HEK293 (cell line): ENCODE measurements around the gene SCFD2.
"Not testable (repeated sequence)": the region's sequence is repeated elsewhere in the genome, so short reads cannot be mapped to it uniquely, and the experiment has no call there.

Experiments used
- CTCF ChIA-PET: fragments of 350-600 bp; formaldehyde crosslinking; extraction: SDS; loops from one replicate; lab custom pipeline; 2021; ENCODE audit warnings: antibody characterized with exemption; lab: Yijun Ruan, JAX
- POLR2A ChIA-PET: fragments of 300-600 bp; formaldehyde crosslinking; extraction: SDS; loops from one replicate; lab custom pipeline; 2020; ENCODE audit warnings: antibody characterized with exemption, inconsistent platforms; lab: Yijun Ruan, JAX
- H3K27ac ChIP-seq: fragments of 200-500 bp; sonication (Bioruptor generic); 2 replicates; pipeline ENCODE4 v1.5.1; 2014; ENCODE audit warnings: low read depth, low read length, control low read depth, inconsistent platforms; ENCODE audit errors: extremely low read depth
- H3K36me3 ChIP-seq, 2 experiments: fragments of 200-500 bp in 1 of 2; sonication (Bioruptor generic) in 1 of 2; 1 replicate in 1 of 2; 2 replicates in 1 of 2; pipeline ENCODE4 v1.5.1; 2014 to 2017; ENCODE audit warnings: inconsistent platforms in 2 of 2, low read length in 2 of 2; ENCODE audit not compliant: control insufficient read depth in 2 of 2, insufficient read depth in 1 of 2
- H3K4me1 ChIP-seq: fragments of 200-500 bp; sonication (Bioruptor generic); 2 replicates; pipeline ENCODE4 v1.5.1; 2014; ENCODE audit warnings: mild to moderate bottlenecking, low read length, inconsistent platforms; ENCODE audit not compliant: control insufficient read depth, insufficient read depth
- H3K4me3 ChIP-seq: 2 replicates; pipeline ENCODE4 v1.5.1; 2011; ENCODE audit warnings: low read depth, mild to moderate bottlenecking, control low read depth, low read length, moderate library complexity
- H3K9me3 ChIP-seq: fragments of 200-500 bp; sonication (Bioruptor generic); 2 replicates; pipeline ENCODE4 v1.5.1; 2014; ENCODE audit warnings: low read depth, low read length, inconsistent platforms; ENCODE audit not compliant: control insufficient read depth, insufficient read depth
- KLF10 ChIP-seq: fragments of 450-650 bp; IDR thresholded peaks from 2 replicates; pipeline ENCODE4 v1.5.1; 2018; ENCODE audit warnings: missing biosample characterization, mild to moderate bottlenecking, missing genetic modification characterization
- KLF7 ChIP-seq: fragments of 450-650 bp; formaldehyde crosslinking; IDR thresholded peaks from 2 replicates; pipeline ENCODE4 v1.5.1; 2016; ENCODE audit warnings: missing biosample characterization, missing genetic modification characterization, borderline replicate concordance
- KLF8 ChIP-seq: fragments of 450-650 bp; formaldehyde crosslinking; IDR thresholded peaks from 2 replicates; pipeline ENCODE4 v1.5.1; 2016; ENCODE audit warnings: missing biosample characterization, missing genetic modification characterization
- MZF1 ChIP-seq: fragments of 450-650 bp; formaldehyde crosslinking; IDR thresholded peaks from 2 replicates; pipeline ENCODE4 v1.5.1; 2017; ENCODE audit warnings: missing biosample characterization, missing genetic modification characterization, borderline replicate concordance
- PRDM1 ChIP-seq: fragments of 450-650 bp; formaldehyde crosslinking; IDR thresholded peaks from 2 replicates; pipeline ENCODE4; 2016; ENCODE audit warnings: missing biosample characterization, missing genetic modification characterization
- PRDM10 ChIP-seq: fragments of 450-650 bp; formaldehyde crosslinking; IDR thresholded peaks from 2 replicates; pipeline ENCODE4 v1.5.1; 2016; ENCODE audit warnings: missing biosample characterization, missing genetic modification characterization
- ZBTB6 ChIP-seq: fragments of 450-650 bp; formaldehyde crosslinking; IDR thresholded peaks from 2 replicates; pipeline ENCODE4 v1.5.1; 2017; ENCODE audit warnings: missing biosample characterization, missing genetic modification characterization
- ZIC2 ChIP-seq: fragments of 450-650 bp; formaldehyde crosslinking; IDR thresholded peaks from 2 replicates; pipeline ENCODE4 v1.5.1; 2016; ENCODE audit warnings: missing biosample characterization, missing genetic modification characterization
- ZNF121 ChIP-seq: fragments of 450-650 bp; formaldehyde crosslinking; IDR thresholded peaks from 2 replicates; pipeline ENCODE4 v1.5.1; 2016; ENCODE audit warnings: missing biosample characterization, missing genetic modification characterization
- ZNF146 ChIP-seq: fragments of 450-650 bp; formaldehyde crosslinking; IDR thresholded peaks from 2 replicates; pipeline ENCODE4 v1.5.1; 2016; ENCODE audit warnings: missing biosample characterization, missing genetic modification characterization
- ZNF510 ChIP-seq: fragments of 450-650 bp; formaldehyde crosslinking; IDR thresholded peaks from 2 replicates; pipeline ENCODE4 v1.5.1; 2018; ENCODE audit warnings: mild to moderate bottlenecking, missing genetic modification characterization, missing biosample characterization; ENCODE audit not compliant: insufficient replicate concordance
- ZNF514 ChIP-seq: fragments of 450-650 bp; formaldehyde crosslinking; IDR thresholded peaks from 2 replicates; pipeline ENCODE4 v1.5.1; 2016; ENCODE audit warnings: missing biosample characterization, missing genetic modification characterization
- ZNF521 ChIP-seq: fragments of 450-650 bp; formaldehyde crosslinking; IDR thresholded peaks from 2 replicates; pipeline ENCODE4 v1.5.1; 2017; ENCODE audit warnings: missing biosample characterization, mild to moderate bottlenecking, missing genetic modification characterization
- ZNF629 ChIP-seq: fragments of 450-650 bp; formaldehyde crosslinking; IDR thresholded peaks from 2 replicates; pipeline ENCODE4 v1.5.1; 2017; ENCODE audit warnings: missing biosample characterization, missing genetic modification characterization

SCFD2 gene

GRCh38 chr4:53219148-53219547 lies 146.7 kb downstream of the SCFD2 start:
- H3K36me3 ChIP-seq, CTCF ChIA-PET, H3K9me3 ChIP-seq, H3K4me3 ChIP-seq, POLR2A ChIA-PET, H3K4me1 ChIP-seq, H3K27ac ChIP-seq: not testable (repeated sequence)

- ChIA-PET CTCF (no interaction called here), POLR2A (no interaction called here)
- Histone ChIP-seq H3K36me3 (no peaks in the 10 kb centered on the region), H3K9me3 (no peaks in the 10 kb centered on the region), H3K4me3 (no peak overlapping the region), H3K4me1 (peaks cover 2% of the 10 kb centered on the region; the same call in 1 of the 2 replicates), H3K27ac (no peak overlapping the region)
- TF ChIP-seq ZNF514 (tag by site-specific recombination) (no peak), PRDM10 (tag by site-specific recombination) (no peak), KLF10 (tag by site-specific recombination) (no peak), ZNF510 (no peak), KLF8 (tag by site-specific recombination) (no peak), ZNF121 (tag by site-specific recombination) (no peak), ZNF146 (tag by site-specific recombination) (no peak), MZF1 (tag by site-specific recombination) (no peak), KLF7 (tag by site-specific recombination) (no peak), PRDM1 (tag by site-specific recombination) (no peak), ZIC2 (no peak)
These were observed 157.1 kb downstream of the SCFD2 start for GRCh38 chr4:53208753-53209152.

GRCh38 chr4:53205970-53206369 lies 159.9 kb downstream of the SCFD2 start:
- Histone ChIP-seq H3K9me3 (no peaks in the 10 kb centered on the region), H3K27ac (no peak overlapping the region), H3K4me1 (peaks cover 2% of the 10 kb centered on the region; the same call in 1 of the 2 replicates), H3K36me3 (no peaks in the 10 kb centered on the region), H3K4me3 (no peak overlapping the region)
- ChIA-PET POLR2A (no interaction called here), CTCF (interaction anchor here (1.8 kb wide), 1 partner anchor 1028 kb away, joined by 4 read pairs; no protein-coding TSS in a partner anchor)
- TF ChIP-seq ZBTB6 (tag by site-specific recombination), result no peak

- no peaks in the 10 kb centered on the region for H3K36me3 ChIP-seq
- POLR2A ChIA-PET, result no interaction called here
- no peaks in the 10 kb centered on the region for H3K9me3 ChIP-seq
- no peak for TF ChIP-seq ZNF629 (tag by site-specific recombination)
- TF ChIP-seq ZNF521 (tag by site-specific recombination), result no peak
- H3K27ac ChIP-seq, result no peak overlapping the region
- H3K4me1 ChIP-seq, result no peaks in the 10 kb centered on the region
- H3K4me3 ChIP-seq, result no peak overlapping the region
- CTCF ChIA-PET, result interaction anchor here (1.0 kb wide), 1 partner anchor 1034 kb away, joined by 9 read pairs; no protein-coding TSS in a partner anchor
These were observed 166.5 kb downstream of the SCFD2 start for GRCh38 chr4:53199356-53199755.
